Measurements from ENCODE around the gene IL1F10. TPM values are rescaled to one million over a fixed set of nuclear protein-coding genes. Genes with fewer than 3 reads are reported as not detected.

IL1F10 gene
- not detected for total RNA-seq

DNA sequence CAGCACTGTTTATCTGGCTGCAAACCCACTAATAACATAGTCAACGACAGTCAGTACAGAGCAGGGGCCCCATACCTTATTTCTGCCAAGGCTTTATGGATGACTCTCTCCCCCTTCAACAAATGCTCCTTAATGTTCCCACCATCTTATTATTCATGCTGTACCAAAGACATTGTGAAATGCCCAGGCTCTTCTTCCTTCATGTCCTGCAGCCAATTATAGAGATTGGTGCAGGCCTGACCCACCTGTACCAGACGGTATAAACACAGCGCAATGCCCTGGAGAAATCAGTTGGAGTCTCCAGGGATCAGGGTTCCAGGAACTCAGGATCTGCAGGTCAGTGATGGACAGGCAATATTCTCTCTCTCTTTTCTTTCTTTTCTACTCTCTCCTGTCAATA lies at the start of gene IL1F10:
Gene IL1F10, plus strand, starts transcription at position 290 of the 400 bp plus-strand sequence. CDS start 4,769 bp downstream, outside the sequence.
- no peaks in the 10 kb centered on the region for H3K9me3 Mint-ChIP-seq (ENCODE audit: low read depth)

GRCh38 chr2:113018509-113018908 lies 49.3 kb upstream of the IL1F10 start:
- ChIA-PET POLR2A (no interaction called here), CTCF (interaction anchor here (1.1 kb wide), 1 partner anchor 77 kb away, joined by 4 read pairs; no protein-coding TSS in a partner anchor)
- Mint-ChIP-seq H3K27ac (no peak overlapping the region), H3K27me3 (peaks cover 8% of the 10 kb centered on the region), H3K4me3 (no peak overlapping the region), H3K9me3 (ENCODE audit: low read depth) (peaks cover 10% of the 10 kb centered on the region), H3K36me3 (ENCODE audit: low read depth) (no peaks in the 10 kb centered on the region), H3K4me1 (peaks cover 8% of the 10 kb centered on the region)
- intact Hi-C loops (cut with DNase I, micrococcal nuclease): no loop called here
- DNase-seq: no peak
- no peak for ATAC-seq

More for the DNA sequence above, at the start of gene IL1F10:
- Mint-ChIP-seq H3K27ac (no peak within 1 kb of the TSS), H3K4me3 (no peak within 1 kb of the TSS), H3K4me1 (no peaks in the 10 kb centered on the region), H3K27me3 (peaks cover 3% of the 10 kb centered on the region), H3K36me3 (ENCODE audit: low read depth) (no peaks in the 10 kb centered on the region)
- ChIA-PET CTCF (interaction anchor here (0.8 kb wide), 2 partner anchors 10 to 15 kb away, joined by 3 to 4 read pairs; no protein-coding TSS in a partner anchor), POLR2A (no interaction called here)
- ATAC-seq (no peak), DNase-seq (no peak)
- intact Hi-C loops (cut with DNase I, micrococcal nuclease): no loop called here

- POLR2A ChIA-PET: no interaction called here
Observed at GRCh38 chr2:113021312-113021711, 46.5 kb upstream of the IL1F10 start.

DNA sequence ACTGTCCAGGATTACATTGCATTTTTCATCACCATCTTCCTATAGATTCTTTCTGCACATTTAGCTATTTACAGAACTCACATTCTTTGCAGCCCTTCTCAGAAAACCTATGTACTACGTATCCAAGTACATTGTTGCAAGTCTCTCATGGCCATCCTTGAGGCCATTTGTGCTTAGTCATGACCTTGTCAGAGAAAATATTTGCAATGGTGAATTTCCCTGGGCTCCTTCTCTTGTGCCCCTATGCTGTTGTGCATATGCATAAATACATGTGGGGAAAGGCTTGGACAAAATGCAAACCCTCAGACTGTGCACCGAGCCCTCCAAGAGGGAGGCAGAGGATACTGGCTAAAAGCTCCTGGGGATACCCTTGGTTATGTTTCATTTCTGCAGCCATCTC lies 43.0 kb upstream of the IL1F10 start:
- intact Hi-C loops (cut with DNase I, micrococcal nuclease): no loop called here
- no peaks in the 10 kb centered on the region for H3K4me1 Mint-ChIP-seq
- no peak for ATAC-seq
- peaks cover 5% of the 10 kb centered on the region for H3K27me3 Mint-ChIP-seq
- CTCF ChIA-PET: no interaction called here
- no peak for DNase-seq
- no peak overlapping the region for H3K4me3 Mint-ChIP-seq
- H3K27ac Mint-ChIP-seq: no peak overlapping the region
- no peaks in the 10 kb centered on the region for H3K36me3 Mint-ChIP-seq (ENCODE audit: low read depth)
- POLR2A ChIA-PET: no interaction called here
- no peaks in the 10 kb centered on the region for H3K9me3 Mint-ChIP-seq (ENCODE audit: low read depth)

More at GRCh38 chr2:113021312-113021711, 46.5 kb upstream of the IL1F10 start:
- no peak overlapping the region for H3K27ac Mint-ChIP-seq
- H3K27me3 Mint-ChIP-seq: peaks cover 8% of the 10 kb centered on the region
- no peak overlapping the region for H3K4me3 Mint-ChIP-seq
- H3K9me3 Mint-ChIP-seq (ENCODE audit: low read depth): peaks cover 10% of the 10 kb centered on the region
- intact Hi-C loops (cut with DNase I, micrococcal nuclease): no loop called here
- H3K36me3 Mint-ChIP-seq (ENCODE audit: low read depth): no peaks in the 10 kb centered on the region
- H3K4me1 Mint-ChIP-seq: no peaks in the 10 kb centered on the region
- CTCF ChIA-PET: interaction anchor here (0.6 to 1.4 kb wide), 3 partner anchors 11 to 176 kb away, joined by 3 read pairs; no protein-coding TSS in a partner anchor
- DNase-seq: no peak
- no peak for ATAC-seq

DNA sequence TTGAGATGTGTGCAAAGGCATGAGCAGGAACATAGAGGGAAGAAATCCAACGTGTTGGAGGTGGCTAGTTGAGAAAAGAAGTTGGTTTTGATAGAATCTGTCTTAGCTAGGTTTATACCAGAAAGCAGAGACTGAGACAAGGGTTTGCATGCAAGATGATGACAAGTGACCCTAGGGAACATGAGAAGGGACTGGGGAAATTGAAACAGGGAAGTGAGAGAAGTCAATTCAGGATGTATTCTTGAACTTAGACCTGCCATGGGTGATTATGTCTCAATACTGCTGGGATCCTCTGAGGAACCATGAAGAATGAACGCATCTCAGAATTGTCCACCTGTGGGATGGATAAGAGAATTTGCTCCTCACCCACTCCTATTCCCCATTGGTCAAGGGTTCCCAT lies 42.0 kb upstream of the IL1F10 start:
- Mint-ChIP-seq H3K4me1 (no peaks in the 10 kb centered on the region), H3K27ac (no peak overlapping the region), H3K4me3 (no peak overlapping the region), H3K36me3 (ENCODE audit: low read depth) (no peaks in the 10 kb centered on the region), H3K27me3 (peaks cover 5% of the 10 kb centered on the region), H3K9me3 (ENCODE audit: low read depth) (no peaks in the 10 kb centered on the region)
- intact Hi-C loops (cut with DNase I, micrococcal nuclease): no loop called here
- CTCF ChIA-PET: interaction anchor here (0.6 kb wide), 1 partner anchor 19 kb away, joined by 4 read pairs; no protein-coding TSS in a partner anchor
- POLR2A ChIA-PET: no interaction called here
- DNase-seq (no peak), ATAC-seq (no peak)

- POLR2A ChIA-PET: no interaction called here
- DNase-seq: no peak
Observed at GRCh38 chr2:113027691-113028090, 40.1 kb upstream of the IL1F10 start.

GRCh38 chr2:113028112-113028511 lies 39.7 kb upstream of the IL1F10 start:
- ChIA-PET POLR2A (no interaction called here), CTCF (no interaction called here)
- no peak for ATAC-seq
- Mint-ChIP-seq H3K4me3 (no peak overlapping the region), H3K4me1 (no peaks in the 10 kb centered on the region), H3K27ac (no peak overlapping the region), H3K9me3 (ENCODE audit: low read depth) (no peaks in the 10 kb centered on the region), H3K27me3 (peaks cover 5% of the 10 kb centered on the region), H3K36me3 (ENCODE audit: low read depth) (no peaks in the 10 kb centered on the region)
- intact Hi-C loops (cut with DNase I, micrococcal nuclease): no loop called here
- no peak for DNase-seq

More at GRCh38 chr2:113027691-113028090, 40.1 kb upstream of the IL1F10 start:
- peaks cover 5% of the 10 kb centered on the region for H3K27me3 Mint-ChIP-seq
- no peak overlapping the region for H3K4me3 Mint-ChIP-seq
- no peak overlapping the region for H3K27ac Mint-ChIP-seq
- H3K36me3 Mint-ChIP-seq (ENCODE audit: low read depth): no peaks in the 10 kb centered on the region
- no peak for ATAC-seq
- no peaks in the 10 kb centered on the region for H3K9me3 Mint-ChIP-seq (ENCODE audit: low read depth)
- CTCF ChIA-PET: no interaction called here
- H3K4me1 Mint-ChIP-seq: no peaks in the 10 kb centered on the region
- intact Hi-C loops (cut with DNase I, micrococcal nuclease): no loop called here

GRCh38 chr2:113032737-113033136 lies 35.0 kb upstream of the IL1F10 start:
- intact Hi-C loops (cut with DNase I, micrococcal nuclease): no loop called here
- ChIA-PET POLR2A (no interaction called here), CTCF (no interaction called here)
- H3K36me3 Mint-ChIP-seq (ENCODE audit: low read depth): no peaks in the 10 kb centered on the region
- ATAC-seq (no peak), DNase-seq (no peak)
- no peaks in the 10 kb centered on the region for H3K9me3 Mint-ChIP-seq (ENCODE audit: low read depth)
- H3K4me3 Mint-ChIP-seq: no peak overlapping the region
- no peaks in the 10 kb centered on the region for H3K4me1 Mint-ChIP-seq
- H3K27ac Mint-ChIP-seq: no peak overlapping the region
- H3K27me3 Mint-ChIP-seq: peaks cover 5% of the 10 kb centered on the region

GRCh38 chr2:113034016-113034415 lies 33.8 kb upstream of the IL1F10 start:
- Mint-ChIP-seq H3K4me3 (no peak overlapping the region), H3K4me1 (no peaks in the 10 kb centered on the region), H3K36me3 (ENCODE audit: low read depth) (no peaks in the 10 kb centered on the region), H3K27ac (no peak overlapping the region), H3K9me3 (ENCODE audit: low read depth) (no peaks in the 10 kb centered on the region), H3K27me3 (peaks cover 5% of the 10 kb centered on the region)
- ATAC-seq (no peak), DNase-seq (no peak)
- POLR2A ChIA-PET: no interaction called here
- CTCF ChIA-PET: interaction anchor here (0.5 to 0.7 kb wide), 2 partner anchors 74 to 189 kb away, joined by 3 read pairs; no protein-coding TSS in a partner anchor
- intact Hi-C loops (cut with DNase I, micrococcal nuclease): no loop called here

GRCh38 chr2:113036763-113037162 lies 31.0 kb upstream of the IL1F10 start:
- ATAC-seq (no peak), DNase-seq (no peak)
- Mint-ChIP-seq H3K9me3 (ENCODE audit: low read depth) (no peaks in the 10 kb centered on the region), H3K27me3 (no peaks in the 10 kb centered on the region), H3K36me3 (ENCODE audit: low read depth) (no peaks in the 10 kb centered on the region), H3K4me3 (no peak overlapping the region), H3K27ac (no peak overlapping the region), H3K4me1 (no peaks in the 10 kb centered on the region)
- ChIA-PET CTCF (interaction anchor here (1.1 to 1.5 kb wide), 2 partner anchors 95 to 100 kb away, joined by 4 read pairs; no protein-coding TSS in a partner anchor), POLR2A (no interaction called here)
- intact Hi-C loops (cut with DNase I, micrococcal nuclease): no loop called here

DNA sequence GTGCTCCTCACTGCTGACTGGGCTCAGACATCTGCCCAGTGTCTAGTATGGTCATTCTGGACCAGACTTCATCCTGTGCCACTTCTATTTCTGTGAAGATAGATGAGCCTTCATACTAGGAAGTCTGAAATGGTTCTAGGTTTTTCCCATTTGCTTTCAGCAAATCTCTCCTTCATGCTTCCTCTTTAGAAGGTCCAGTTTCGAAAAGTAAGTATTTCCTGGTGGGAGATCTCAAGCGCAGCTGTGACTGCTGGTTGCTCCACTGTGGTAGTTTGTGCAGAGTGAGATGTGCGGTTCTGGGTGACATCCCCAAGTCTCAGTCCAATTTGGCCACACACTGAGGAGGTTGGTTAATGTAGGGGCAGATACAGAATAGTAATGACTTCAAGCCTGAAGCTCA lies 29.5 kb upstream of the IL1F10 start:
- CTCF ChIA-PET: interaction anchor here (1.5 kb wide), 1 partner anchor 16 kb away, joined by 3 read pairs; no protein-coding TSS in a partner anchor
- Mint-ChIP-seq H3K4me1 (no peaks in the 10 kb centered on the region), H3K4me3 (no peak overlapping the region), H3K27ac (no peak overlapping the region), H3K9me3 (ENCODE audit: low read depth) (no peaks in the 10 kb centered on the region), H3K36me3 (ENCODE audit: low read depth) (no peaks in the 10 kb centered on the region), H3K27me3 (no peaks in the 10 kb centered on the region)
- intact Hi-C loops (cut with DNase I, micrococcal nuclease): no loop called here
- no peak for ATAC-seq
- POLR2A ChIA-PET: no interaction called here
- DNase-seq: no peak

GRCh38 chr2:113039158-113039557 lies 28.6 kb upstream of the IL1F10 start:
- Mint-ChIP-seq H3K4me3 (no peak overlapping the region), H3K4me1 (no peaks in the 10 kb centered on the region), H3K27ac (no peak overlapping the region), H3K9me3 (ENCODE audit: low read depth) (no peaks in the 10 kb centered on the region), H3K27me3 (no peaks in the 10 kb centered on the region), H3K36me3 (ENCODE audit: low read depth) (no peaks in the 10 kb centered on the region)
- POLR2A ChIA-PET: no interaction called here
- CTCF ChIA-PET: interaction anchor here (0.7 kb wide), 1 partner anchor 39 kb away, joined by 3 read pairs; no protein-coding TSS in a partner anchor
- ATAC-seq (no peak), DNase-seq (no peak)
- intact Hi-C loops (cut with DNase I, micrococcal nuclease): no loop called here
